ENCODE data around the gene CYP11A1. TPM values are rescaled to one million over a fixed set of nuclear protein-coding genes. Genes with fewer than 3 reads are reported as not detected.
"Not testable (repeated sequence)": the region's sequence is repeated elsewhere in the genome, so short reads cannot be mapped to it uniquely, and the experiment has no call there.

CYP11A1 gene
- total and polyA plus RNA-seq, 7 donors, result 0.14 to 5.0 (median 0.61) TPM

DNA sequence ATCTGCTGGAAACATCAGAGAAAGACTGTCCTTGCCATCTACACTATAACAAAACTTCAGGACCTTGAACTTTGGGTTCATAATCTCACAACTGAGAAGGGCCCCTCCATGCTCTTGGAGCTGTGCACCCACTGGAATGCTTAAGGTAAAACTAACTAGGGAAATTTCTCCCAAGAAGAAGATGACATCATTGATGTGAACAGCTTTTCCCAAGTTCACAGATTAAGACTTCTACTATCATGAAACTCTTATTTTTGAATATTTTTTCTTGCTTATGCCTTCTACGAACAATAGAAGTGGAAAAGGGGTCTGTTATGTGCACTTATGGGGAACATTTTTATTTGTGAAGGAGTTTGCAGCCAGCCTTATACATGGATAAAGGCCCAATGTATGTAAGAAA is 5.0 kb downstream of the CYP11A1 start:
- no peaks in the 10 kb centered on the region for H3K9me3 ChIP-seq
- 88 to 93% (median 90%) methylated on average over 1 of the region's 1 CpG for WGBS, 3 donors
- no peak for DNase-seq
- peaks cover 0 to 16% (median 0%) of the 10 kb centered on the region in 3 donors for H3K27me3 ChIP-seq (ENCODE audit: insufficient read depth in 3 of 3, low read length in 2 of 3)
- no peak for ATAC-seq
- H3K27ac ChIP-seq, result no peak overlapping the region
- intact Hi-C loops (cut with DNase I), result no loop called here
- H3K4me1 ChIP-seq, result no peaks in the 10 kb centered on the region
- H3K4me3 ChIP-seq, result no peak overlapping the region
- H3K36me3 ChIP-seq (ENCODE audit: insufficient read depth in 1 of 2, low read depth in 1 of 2), result no peaks in the 10 kb centered on the region
- TF ChIP-seq, protein P1, sequence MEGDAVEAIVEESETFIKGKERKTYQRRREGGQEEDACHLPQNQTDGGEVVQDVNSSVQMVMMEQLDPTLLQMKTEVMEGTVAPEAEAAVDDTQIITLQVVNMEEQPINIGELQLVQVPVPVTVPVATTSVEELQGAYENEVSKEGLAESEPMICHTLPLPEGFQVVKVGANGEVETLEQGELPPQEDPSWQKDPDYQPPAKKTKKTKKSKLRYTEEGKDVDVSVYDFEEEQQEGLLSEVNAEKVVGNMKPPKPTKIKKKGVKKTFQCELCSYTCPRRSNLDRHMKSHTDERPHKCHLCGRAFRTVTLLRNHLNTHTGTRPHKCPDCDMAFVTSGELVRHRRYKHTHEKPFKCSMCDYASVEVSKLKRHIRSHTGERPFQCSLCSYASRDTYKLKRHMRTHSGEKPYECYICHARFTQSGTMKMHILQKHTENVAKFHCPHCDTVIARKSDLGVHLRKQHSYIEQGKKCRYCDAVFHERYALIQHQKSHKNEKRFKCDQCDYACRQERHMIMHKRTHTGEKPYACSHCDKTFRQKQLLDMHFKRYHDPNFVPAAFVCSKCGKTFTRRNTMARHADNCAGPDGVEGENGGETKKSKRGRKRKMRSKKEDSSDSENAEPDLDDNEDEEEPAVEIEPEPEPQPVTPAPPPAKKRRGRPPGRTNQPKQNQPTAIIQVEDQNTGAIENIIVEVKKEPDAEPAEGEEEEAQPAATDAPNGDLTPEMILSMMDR (IDR thresholded peaks at IDR 0.05), result no peak

DNA sequence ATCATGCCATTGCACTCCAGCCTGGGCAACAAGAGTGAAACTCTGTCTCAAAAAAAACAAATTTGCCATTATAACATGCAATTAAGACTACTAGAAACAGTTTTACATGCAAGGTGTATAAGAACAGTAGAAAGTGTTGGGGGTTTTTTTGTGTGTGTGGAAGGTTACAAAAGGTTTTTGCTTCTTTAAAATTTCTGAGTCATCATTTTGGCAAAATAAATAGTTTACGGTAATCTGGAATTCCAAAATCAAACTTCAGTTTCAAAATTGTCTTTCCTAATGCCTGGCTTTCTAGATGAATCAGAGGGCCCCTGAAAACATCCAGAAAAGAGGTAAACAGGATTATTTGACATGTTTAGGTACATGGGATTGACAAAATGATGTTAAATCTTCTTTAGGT is 6.6 kb downstream of the CYP11A1 start:
- whole genome bisulfite sequencing, 3 donors, result 23 to 41% (median 39%) methylated on average over 1 of the region's 1 CpG
- H3K4me3 ChIP-seq; H3K9me3 ChIP-seq; H3K27ac ChIP-seq; intact Hi-C loops (cut with DNase I); H3K4me1 ChIP-seq; H3K36me3 ChIP-seq (ENCODE audit: insufficient read depth in 1 of 2, low read depth in 1 of 2); DNase-seq; ATAC-seq: not testable (repeated sequence)
- peaks cover 0 to 15% (median 0%) of the 10 kb centered on the region in 3 donors for H3K27me3 ChIP-seq (ENCODE audit: insufficient read depth in 3 of 3, low read length in 2 of 3)

DNA sequence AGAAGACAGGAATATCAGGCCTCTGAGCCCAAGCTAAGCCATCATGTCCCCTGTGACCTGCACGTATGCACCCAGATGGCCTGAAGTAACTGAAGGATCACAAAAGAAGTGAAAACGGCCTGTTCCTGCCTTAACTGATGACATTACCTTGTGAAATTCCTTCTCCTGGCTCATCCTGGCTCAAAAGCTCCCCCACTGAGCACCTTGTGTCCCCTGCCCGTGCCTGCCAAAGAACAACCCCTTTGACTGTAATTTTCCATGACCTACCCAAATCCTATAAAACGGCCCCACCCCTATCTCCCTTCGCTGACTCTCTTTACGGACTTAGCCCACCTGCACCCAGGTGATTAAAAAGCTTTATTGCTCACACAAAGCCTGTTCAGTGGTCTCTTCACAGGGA is 8.1 kb downstream of the CYP11A1 start:
- 60 to 62% (median 61%) methylated on average over 6 of the region's 6 CpGs for WGBS, 3 donors
- ATAC-seq; intact Hi-C loops (cut with DNase I); H3K27ac ChIP-seq; DNase-seq; H3K4me3 ChIP-seq; H3K27me3 ChIP-seq (ENCODE audit: insufficient read depth in 3 of 3, low read length in 2 of 3); H3K36me3 ChIP-seq (ENCODE audit: insufficient read depth in 1 of 2, low read depth in 1 of 2); H3K4me1 ChIP-seq; H3K9me3 ChIP-seq: not testable (repeated sequence)

DNA sequence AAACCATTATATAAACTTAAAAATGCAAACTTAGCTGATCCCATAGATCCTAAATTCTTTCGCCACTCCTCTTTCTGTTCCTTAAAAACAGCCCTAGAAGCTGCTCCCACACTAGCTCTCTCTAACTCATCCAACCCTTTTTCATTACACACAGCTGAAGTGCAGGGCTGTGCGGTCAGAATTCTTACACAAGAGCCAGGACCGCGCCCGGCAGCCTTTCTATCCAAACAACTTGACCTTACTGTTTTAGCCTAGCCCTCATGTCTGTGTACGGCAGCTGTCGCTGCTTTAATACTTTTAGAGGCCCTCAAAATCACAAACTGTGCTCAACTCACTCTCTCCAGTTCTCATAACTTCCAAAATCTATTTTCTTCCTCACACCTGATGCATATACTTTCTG is 9.9 kb downstream of the CYP11A1 start:
- H3K4me1 ChIP-seq; H3K4me3 ChIP-seq; DNase-seq; ATAC-seq; H3K27me3 ChIP-seq (ENCODE audit: insufficient read depth in 3 of 3, low read length in 2 of 3); H3K36me3 ChIP-seq (ENCODE audit: insufficient read depth in 1 of 2, low read depth in 1 of 2); intact Hi-C loops (cut with DNase I); H3K27ac ChIP-seq; H3K9me3 ChIP-seq: not testable (repeated sequence)
- WGBS, 3 donors, result 82 to 89% (median 86%) methylated on average over 7 of the region's 7 CpGs

DNA sequence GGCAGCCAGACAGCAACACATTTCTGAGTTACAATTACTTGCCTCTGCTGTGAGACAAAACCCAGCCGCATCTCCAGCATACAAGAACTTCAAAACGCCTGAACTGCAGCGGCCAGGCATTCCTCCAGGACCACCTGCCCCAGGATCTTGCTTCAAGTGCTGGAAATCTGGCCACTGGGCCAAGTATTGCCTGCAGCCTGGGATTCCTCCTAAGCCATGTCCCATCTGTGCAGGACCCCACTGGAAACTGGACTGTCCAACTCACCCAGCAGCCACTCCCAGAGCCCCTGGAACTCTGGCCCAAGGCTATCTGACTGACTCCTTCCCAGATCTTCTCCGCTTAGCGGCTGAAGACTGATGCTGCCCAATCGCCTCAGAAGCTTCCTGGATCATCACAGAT is 11.4 kb downstream of the CYP11A1 start:
- H3K9me3 ChIP-seq; H3K27ac ChIP-seq; ATAC-seq; H3K36me3 ChIP-seq (ENCODE audit: insufficient read depth in 1 of 2, low read depth in 1 of 2); intact Hi-C loops (cut with DNase I); H3K4me3 ChIP-seq; DNase-seq; H3K4me1 ChIP-seq: not testable (repeated sequence)
- peaks cover 0 to 17% (median 0%) of the 10 kb centered on the region in 3 donors for H3K27me3 ChIP-seq (ENCODE audit: insufficient read depth in 3 of 3, low read length in 2 of 3)
- WGBS, 3 donors, result 73 to 84% (median 83%) methylated on average over 6 of the region's 6 CpGs

DNA sequence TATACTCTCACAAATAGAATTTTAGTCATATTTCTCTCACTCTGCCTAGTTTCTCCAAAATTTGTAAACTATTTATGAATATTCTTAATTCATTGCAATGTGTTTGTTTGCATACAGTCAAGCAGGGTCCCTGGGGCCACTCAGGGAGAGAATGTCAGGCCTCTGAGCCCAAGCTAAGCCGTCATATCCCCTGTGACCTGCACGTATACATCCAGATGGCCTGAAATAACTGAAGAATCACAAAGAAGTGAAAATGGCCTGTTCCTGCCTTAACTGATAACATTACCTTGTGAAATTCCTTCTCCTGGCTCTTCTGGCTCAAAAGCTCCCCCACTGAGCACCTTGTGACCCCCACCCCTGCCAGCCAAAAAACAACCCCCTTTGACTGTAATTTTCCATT is 13.5 kb downstream of the CYP11A1 start:
- intact Hi-C loops (cut with DNase I); H3K4me1 ChIP-seq; H3K9me3 ChIP-seq; H3K27ac ChIP-seq; ATAC-seq; H3K36me3 ChIP-seq (ENCODE audit: insufficient read depth in 1 of 2, low read depth in 1 of 2); H3K4me3 ChIP-seq; DNase-seq: not testable (repeated sequence)
- peaks cover 0 to 17% (median 0%) of the 10 kb centered on the region in 3 donors for H3K27me3 ChIP-seq (ENCODE audit: insufficient read depth in 3 of 3, low read length in 2 of 3)
- 53 to 75% (median 70%) methylated on average over 2 of the region's 2 CpGs for WGBS, 3 donors

DNA sequence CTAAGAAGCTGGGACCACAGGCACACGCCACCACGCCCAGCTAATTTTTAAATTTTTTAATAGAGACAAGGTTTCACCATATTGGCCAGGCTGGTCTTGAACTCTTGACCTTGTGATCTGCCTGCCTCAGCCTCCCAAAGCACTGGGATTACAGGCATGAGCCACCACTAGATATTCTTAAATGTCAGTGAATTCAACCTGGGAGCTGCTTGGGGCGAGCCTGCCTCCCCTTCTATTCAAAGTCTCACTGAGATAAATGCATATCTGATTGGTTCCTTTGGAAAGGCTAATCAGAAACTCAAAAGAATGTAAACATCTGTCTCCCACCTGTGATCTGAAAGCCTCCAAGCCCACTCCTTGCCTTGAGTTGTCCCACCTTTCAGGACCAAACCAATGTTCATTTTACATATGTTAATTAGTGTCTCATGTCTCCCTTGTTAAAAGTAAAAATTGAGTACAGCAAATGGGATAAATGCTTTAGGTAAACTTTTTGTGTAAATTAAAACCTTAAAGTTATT is 15.0 kb downstream of the CYP11A1 start:
- no peak overlapping the region for H3K27ac ChIP-seq
- no peaks in the 10 kb centered on the region for H3K4me1 ChIP-seq
- peaks cover 0 to 14% (median 0%) of the 10 kb centered on the region in 3 donors for H3K27me3 ChIP-seq (ENCODE audit: insufficient read depth in 3 of 3, low read length in 2 of 3)
- no peaks in the 10 kb centered on the region for H3K9me3 ChIP-seq
- intact Hi-C loops (cut with DNase I), result no loop called here
- no peak for ATAC-seq
- TF ChIP-seq, protein P1 (IDR thresholded peaks at IDR 0.05), result no peak
- H3K4me3 ChIP-seq, result no peak overlapping the region
- no peaks in the 10 kb centered on the region for H3K36me3 ChIP-seq (ENCODE audit: insufficient read depth in 1 of 2, low read depth in 1 of 2)
- 81 to 84% (median 83%) methylated on average over 3 of the region's 3 CpGs for WGBS, 3 donors
- no peak for DNase-seq

All from psoas muscle (tissue), 8 donors.